H1 (cell line): ENCODE results near the gene MMADHC. TPM values are rescaled to one million over a fixed set of nuclear protein-coding genes. Genes with fewer than 3 reads are reported as not detected.

Source experiments
- CTCF ChIA-PET: fragments of 300-600 bp; sonication (Branson Sonifier 250); formaldehyde crosslinking; loops from one replicate; lab custom pipeline; 2021; ENCODE audit not compliant: partially characterized antibody; lab: Charles Lee
- POLR2A ChIA-PET: fragments of 300-600 bp; sonication (Branson Sonifier 250); formaldehyde crosslinking; loops from one replicate; lab custom pipeline; 2021; ENCODE audit warnings: inconsistent platforms; ENCODE audit not compliant: partially characterized antibody; lab: Charles Lee
- DNase-seq, 2 experiments: peaks; one replicate each; pipeline versions ENCODE4 v3.0.0 to v3.0.0-alpha.2; 2010 to 2022; ENCODE audit warnings: low spot score in 2 of 2, low read depth in 1 of 2, mixed read lengths in 1 of 2
- FAIRE-seq: peaks from 2 replicates; lab custom pipeline; 2011; peaks lifted over from hg19 to GRCh38; lab: Jason Lieb, UNC
- H2AFZ ChIP-seq: 2 replicates; pipeline ENCODE4 v1.8.1; 2012; ENCODE audit warnings: low read length, inconsistent platforms
- H2AK5ac ChIP-seq: 2 replicates; pipeline ENCODE4 v1.6.1; 2013; ENCODE audit warnings: low read depth, low read length
- H2BK120ac ChIP-seq: replicated peaks from 2 replicates; pipeline ENCODE3; 2013; ENCODE audit warnings: low read depth, low read length, inconsistent platforms
- H2BK12ac ChIP-seq: 2 replicates; pipeline ENCODE4 v1.6.1; 2013; ENCODE audit warnings: low read depth, low read length
- H2BK15ac ChIP-seq: 2 replicates; pipeline ENCODE4 v1.6.1; 2013; ENCODE audit warnings: low read length
- H2BK20ac ChIP-seq: 2 replicates; pipeline ENCODE4 v1.6.1; 2013; ENCODE audit warnings: low read length
- H2BK5ac ChIP-seq: 2 replicates; pipeline ENCODE4 v1.6.1; 2013; ENCODE audit warnings: low read depth, low read length
- H3K14ac ChIP-seq: 2 replicates; pipeline ENCODE4 v1.6.1; 2013; ENCODE audit warnings: inconsistent platforms; ENCODE audit not compliant: insufficient read length
- H3K18ac ChIP-seq: 2 replicates; pipeline ENCODE4 v1.6.1; 2013; ENCODE audit warnings: low read length; ENCODE audit errors: extremely low read depth
- H3K23ac ChIP-seq: 2 replicates; pipeline ENCODE4 v1.6.1; 2013; ENCODE audit warnings: inconsistent platforms; ENCODE audit not compliant: insufficient read length
- H3K23me2 ChIP-seq: 2 replicates; pipeline ENCODE4 v1.6.1; 2013; ENCODE audit warnings: low read depth, low read length
- H3K27ac ChIP-seq: 2 replicates; pipeline ENCODE4 v1.6.1; 2011; ENCODE audit warnings: low read depth, low read length, inconsistent platforms
- H3K27me3 ChIP-seq, 4 experiments: replicated peaks in 1 of 4; 1 replicate in 1 of 4; 2 replicates in 3 of 4; pipeline versions ENCODE4 v1.6.1 to v1.8.1; 2011 to 2013; ENCODE audit warnings: low read length in 3 of 4, mild to moderate bottlenecking in 3 of 4, inconsistent platforms in 2 of 4, mixed read lengths in 2 of 4, moderate library complexity in 1 of 4; ENCODE audit not compliant: control insufficient read depth in 3 of 4, insufficient read depth in 3 of 4; ENCODE audit errors: extremely low read depth in 1 of 4
- H3K36me3 ChIP-seq, 4 experiments: 2 replicates each; pipeline versions ENCODE4 v1.6.1 to v1.8.1; 2011 to 2013; ENCODE audit warnings: mild to moderate bottlenecking in 4 of 4, low read length in 3 of 4, moderate library complexity in 2 of 4, control low read depth in 1 of 4, inconsistent platforms in 1 of 4; ENCODE audit not compliant: insufficient read depth in 4 of 4, control insufficient read depth in 2 of 4
- H3K4ac ChIP-seq: replicated peaks from 2 replicates; pipeline ENCODE3; 2013; ENCODE audit warnings: low read length, low read depth, mixed read lengths, inconsistent platforms; ENCODE audit not compliant: insufficient read length
- H3K4me1 ChIP-seq, 4 experiments: replicated peaks in 1 of 4; 1 replicate in 1 of 4; 2 replicates in 3 of 4; pipeline versions ENCODE4 v1.6.1 to v1.8.1; 2011 to 2013; ENCODE audit warnings: low read length in 3 of 4, inconsistent platforms in 2 of 4, mixed read lengths in 1 of 4; ENCODE audit not compliant: insufficient read depth in 4 of 4, control insufficient read depth in 3 of 4
- H3K4me2 ChIP-seq, 2 experiments: 2 replicates each; pipeline versions ENCODE4 v1.6.1 to v1.8.1; 2011 to 2013; ENCODE audit warnings: low read depth in 2 of 2, low read length in 2 of 2, control low read depth in 1 of 2, inconsistent platforms in 1 of 2, mild to moderate bottlenecking in 1 of 2; ENCODE audit not compliant: insufficient read depth in 1 of 2
- H3K4me3 ChIP-seq, 4 experiments: fragments of 200-600, 300-600 bp in 1 of 4; sonication (generic), shearing (Covaris generic), sonication (Bioruptor Twin) in 1 of 4; 2 replicates each; pipeline versions ENCODE4 v1.5.1 to v1.8.1; 2011 to 2016; ENCODE audit warnings: low read length in 4 of 4, low read depth in 3 of 4, control low read depth in 2 of 4, inconsistent platforms in 2 of 4, mild to moderate bottlenecking in 2 of 4, mixed read lengths in 1 of 4, moderate library complexity in 1 of 4; ENCODE audit not compliant: insufficient read depth in 2 of 4; ENCODE audit errors: extremely low read depth in 1 of 4
- H3K56ac ChIP-seq: replicated peaks from 2 replicates; pipeline ENCODE3; 2013; ENCODE audit warnings: low read depth, mild to moderate bottlenecking, mixed read lengths, low read length, inconsistent platforms; ENCODE audit not compliant: insufficient read length
- H3K79me1 ChIP-seq: 2 replicates; pipeline ENCODE4 v1.6.1; 2013; ENCODE audit warnings: low read depth, low read length, control low read depth
- H3K79me2 ChIP-seq, 2 experiments: 2 replicates each; pipeline versions ENCODE4 v1.6.1 to v1.8.1; 2012 to 2013; ENCODE audit warnings: low read length in 2 of 2, mild to moderate bottlenecking in 2 of 2, inconsistent platforms in 1 of 2; ENCODE audit not compliant: insufficient read depth in 2 of 2, control insufficient read depth in 1 of 2
- H3K9ac ChIP-seq, 4 experiments: replicated peaks in 1 of 4; 1 replicate in 1 of 4; 2 replicates in 3 of 4; pipeline versions ENCODE4 v1.6.1 to v1.8.1; 2011 to 2013; ENCODE audit warnings: low read depth in 3 of 4, low read length in 3 of 4, control low read depth in 2 of 4, mild to moderate bottlenecking in 2 of 4, moderate library complexity in 2 of 4, inconsistent platforms in 1 of 4; ENCODE audit errors: extremely low read depth in 1 of 4
- H3K9me3 ChIP-seq, 2 experiments: 2 replicates each; pipeline versions ENCODE4 v1.6.1 to v1.8.1; 2012 to 2013; ENCODE audit warnings: mild to moderate bottlenecking in 2 of 2, moderate library complexity in 2 of 2, control low read depth in 1 of 2, inconsistent platforms in 1 of 2, low read depth in 1 of 2, low read length in 1 of 2, mixed read lengths in 1 of 2; ENCODE audit not compliant: insufficient read depth in 2 of 2
- H4K20me1 ChIP-seq, 2 experiments: replicated peaks in 1 of 2; 2 replicates each; pipeline versions ENCODE3 to v1.8.1; 2011 to 2013; ENCODE audit warnings: inconsistent platforms in 2 of 2, low read length in 2 of 2, mild to moderate bottlenecking in 1 of 2; ENCODE audit not compliant: insufficient read depth in 2 of 2, control insufficient read depth in 1 of 2
- H4K5ac ChIP-seq: 2 replicates; pipeline ENCODE4 v1.6.1; 2013; ENCODE audit warnings: low read length, low read depth, mixed read lengths, inconsistent platforms; ENCODE audit not compliant: insufficient read length
- H4K8ac ChIP-seq: 2 replicates; pipeline ENCODE4 v1.8.0; 2013; ENCODE audit warnings: mild to moderate bottlenecking, moderate library complexity, low read length, inconsistent platforms; ENCODE audit not compliant: insufficient read depth; ENCODE audit errors: extremely low read depth
- H4K91ac ChIP-seq: replicated peaks from 2 replicates; pipeline ENCODE3; 2013; ENCODE audit warnings: low read length, mixed read lengths, inconsistent platforms; ENCODE audit not compliant: insufficient read length
- CEBPB ChIP-seq: IDR thresholded peaks from 2 replicates; pipeline ENCODE4 v1.6.1; 2012; ENCODE audit warnings: low read depth, low read length
- GABPA ChIP-seq: IDR thresholded peaks from 2 replicates; pipeline ENCODE4 v1.6.1; 2011; ENCODE audit warnings: mild to moderate bottlenecking, low read length, moderate library complexity, borderline replicate concordance; ENCODE audit not compliant: insufficient read depth
- MAFK ChIP-seq: IDR thresholded peaks from 2 replicates; pipeline ENCODE4 v1.6.1; 2012; ENCODE audit warnings: low read depth, mild to moderate bottlenecking, improper control_type of control experiment, low read length
- POLR2AphosphoS5 ChIP-seq: IDR thresholded peaks from 2 replicates; pipeline ENCODE4 v1.6.1; 2011; ENCODE audit warnings: low read depth, low read length
- RBBP5 ChIP-seq: IDR thresholded peaks from 2 replicates; pipeline ENCODE4 v1.7.1; 2012; ENCODE audit warnings: low read depth, mild to moderate bottlenecking, inconsistent platforms, low read length, moderate library complexity, borderline replicate concordance
- ZNF274 ChIP-seq: IDR thresholded peaks from 2 replicates; pipeline ENCODE4 v1.7.0; 2012; ENCODE audit warnings: low read length, borderline replicate concordance; ENCODE audit errors: extremely low read depth
- WGBS, 2 experiments: shearing (Covaris generic) in 1 of 2; methylation state at CpG; one replicate each; pipeline versions ENCODE4 v1.1.6 to v1.1.7; 2013 to 2015; ENCODE audit warnings: low lambda C conversion rate in 2 of 2, mixed read lengths in 2 of 2, inconsistent platforms in 1 of 2, low coverage in 1 of 2, missing lambda C conversion rate in 1 of 2; ENCODE audit not compliant: insufficient replicate concordance in 2 of 2, insufficient coverage in 1 of 2, insufficient read length in 1 of 2; ENCODE audit errors: extremely low coverage in 1 of 2, missing lambda C conversion rate in 1 of 2; 5-methylcytosine and 5-hydroxymethylcytosine counted together
- polyA plus RNA-seq, 7 experiments: library from polyadenylated mRNA; depleted of rRNA in 3 of 7; stranded (reverse) in 5 of 7; unstranded in 2 of 7; fragments of >200 nt in 5 of 7; fragments of 200-250 nt in 2 of 7; gene quantifications; 1 replicate in 5 of 7; 2 replicates in 1 of 7; 4 replicates in 1 of 7; pipeline versions ENCODE4 v1.2.1 to v1.2.3, GENCODE V29; 2011 to 2013; ENCODE audit warnings: missing spikeins in 2 of 7, mixed read lengths in 2 of 7
- total RNA-seq: library from RNA; stranded (reverse); fragmentation: NEBNext Ultra II Directional; extraction: Animal tissue kit (Norgen Biotek cat#: 25700); gene quantifications from 2 replicates; pipeline ENCODE4 v1.2.1, GENCODE V29; 2021

The MMADHC gene
- total and polyA plus RNA-seq, 2 of the 8 experiments (the other 6 are each of a cell fraction or from before 2014, with no cell fraction given): 61.1 to 130 TPM

DNA sequence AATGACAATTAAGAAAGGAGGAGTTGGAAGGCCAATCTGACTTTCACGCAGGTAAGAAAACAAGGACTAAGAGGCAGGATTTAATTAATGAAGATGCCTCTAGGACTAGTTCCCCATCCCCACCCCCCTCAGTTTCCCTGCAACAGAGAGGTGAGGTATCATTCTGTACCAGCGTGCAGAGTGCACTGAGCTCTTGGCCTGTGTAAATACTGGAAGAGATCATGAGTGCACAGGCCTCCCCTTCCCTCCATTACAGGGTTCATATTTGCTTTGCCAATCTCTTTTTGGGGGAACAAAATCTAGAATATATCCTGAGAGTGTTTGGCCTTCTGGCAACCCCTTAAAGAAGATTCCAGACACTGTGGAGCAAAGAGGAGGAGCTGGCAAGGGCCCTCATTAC lies 60.9 kb downstream of the MMADHC start:
- no peak overlapping the region for H3K23ac ChIP-seq
- POLR2A ChIA-PET: interaction anchor here (0.6 kb wide), 1 partner anchor 44 kb away, joined by 3 read pairs; no protein-coding TSS in a partner anchor

More for the DNA sequence above, 60.9 kb downstream of the MMADHC start:
- Histone ChIP-seq H4K8ac (no peak overlapping the region), H2BK5ac (no peak overlapping the region), H2AFZ (no peak overlapping the region), H2BK15ac (no peak overlapping the region), H4K5ac (no peak overlapping the region), H4K91ac (no peak overlapping the region), H3K4me1 (no peaks in the 10 kb centered on the region; a peak in 2 of 7 replicates), H3K56ac (no peak overlapping the region), H3K36me3 (no peaks in the 10 kb centered on the region), H2BK12ac (no peak overlapping the region), H2BK20ac (no peak overlapping the region), H3K23me2 (no peaks in the 10 kb centered on the region), H3K18ac (no peak overlapping the region), H3K9me3 (0 out of 4 replicates have a peak, but pooled peaks cover 0 to 4% of the 10 kb centered on the region in 2 experiments), H3K14ac (no peak overlapping the region), H2AK5ac (no peak overlapping the region), H3K27me3 (no peaks in the 10 kb centered on the region), H3K27ac (no peak overlapping the region), H3K9ac (no peak overlapping the region), H2BK120ac (no peak overlapping the region), H3K79me1 (no peaks in the 10 kb centered on the region), H3K4ac (no peak overlapping the region), H3K79me2 (no peaks in the 10 kb centered on the region), H3K4me2 (no peak overlapping the region), H4K20me1 (no peaks in the 10 kb centered on the region), H3K4me3 (no peak overlapping the region)
- DNase-seq (no peak), FAIRE-seq (no peak)
- CTCF ChIA-PET: interaction anchor here (0.6 kb wide), 1 partner anchor 160 kb away, joined by 3 read pairs; no protein-coding TSS in a partner anchor
- TF ChIP-seq POLR2AphosphoS5 (no peak), ZNF274 (no peak), GABPA (no peak), CEBPB (no peak), RBBP5 (no peak), MAFK (no peak)
- 88% methylated on average over 2 of the region's 2 CpGs; no CpG with 5 or more reads in 1 of the 2 experiments for WGBS, 2 experiments
